Neutrophil (primary cell): Measurements from ENCODE around the gene PAM16.

Experiments used
- H3K27ac ChIP-seq: fragments of 200-600 bp; sonication (generic); 2 replicates; pipeline ENCODE4 v1.5.1; 2016; ENCODE audit warnings: mild to moderate bottlenecking, moderate library complexity
- H3K27me3 ChIP-seq: fragments of 200-600 bp; sonication (generic); 2 replicates; pipeline ENCODE4 v1.6.0; 2016; ENCODE audit warnings: mild to moderate bottlenecking
- H3K36me3 ChIP-seq: fragments of 200-600 bp; sonication (generic); 2 replicates; pipeline ENCODE4 v1.5.1; 2017
- H3K4me1 ChIP-seq, 2 experiments: fragments of 200-600 bp in 1 of 2; sonication (generic) in 1 of 2; 1 replicate in 1 of 2; 2 replicates in 1 of 2; pipeline versions ENCODE4 v1.5.1 to v1.6.1; 2013 to 2016; ENCODE audit warnings: low read depth in 1 of 2, low read length in 1 of 2, mild to moderate bottlenecking in 1 of 2, moderate library complexity in 1 of 2; ENCODE audit not compliant: control insufficient read depth in 1 of 2, insufficient read depth in 1 of 2
- H3K4me3 ChIP-seq, 2 experiments: fragments of 200-600 bp in 1 of 2; sonication (generic) in 1 of 2; 1 replicate in 1 of 2; 2 replicates in 1 of 2; pipeline ENCODE4 v1.5.1; 2013 to 2016; ENCODE audit warnings: low read depth in 1 of 2, low read length in 1 of 2, mild to moderate bottlenecking in 1 of 2, moderate library complexity in 1 of 2
- H3K9me3 ChIP-seq: fragments of 200-600 bp; sonication (generic); 2 replicates; pipeline ENCODE4 v1.5.1; 2016
- CTCF ChIP-seq: fragments of 200-600 bp; sonication (generic); IDR thresholded peaks from 2 replicates; pipeline ENCODE4 v1.5.1; 2016; ENCODE audit warnings: antibody characterized with exemption

The PAM16 gene

GRCh38 chr16:4293822-4294457, 57.2 kb downstream of the PAM16 start:
- Histone ChIP-seq H3K27ac (no peak overlapping the region), H3K36me3 (no peaks in the 10 kb centered on the region)
- no peak for TF ChIP-seq CTCF

GRCh38 chr16:4293181-4293716, 57.9 kb downstream of the PAM16 start:
- Histone ChIP-seq H3K27ac (no peak overlapping the region), H3K36me3 (no peaks in the 10 kb centered on the region), H3K4me1 (peaks cover 4% of the 10 kb centered on the region in 2 experiments), H3K9me3 (no peaks in the 10 kb centered on the region), H3K4me3 (no peak overlapping the region), H3K27me3 (peaks cover 30% of the 10 kb centered on the region)
- no peak for TF ChIP-seq CTCF

More at GRCh38 chr16:4293822-4294457, 57.2 kb downstream of the PAM16 start:
- Histone ChIP-seq H3K4me1 (no peaks in the 10 kb centered on the region), H3K9me3 (no peaks in the 10 kb centered on the region), H3K4me3 (no peak overlapping the region), H3K27me3 (peaks cover 30% of the 10 kb centered on the region)

- H3K36me3 ChIP-seq, result no peaks in the 10 kb centered on the region
- H3K9me3 ChIP-seq, result no peaks in the 10 kb centered on the region
- no peak overlapping the region for H3K4me3 ChIP-seq
- H3K27ac ChIP-seq, result no peak overlapping the region
- TF ChIP-seq CTCF, result no peak
- H3K4me1 ChIP-seq, result peaks cover 6 to 7% of the 10 kb centered on the region in 2 experiments
- peaks cover 30% of the 10 kb centered on the region for H3K27me3 ChIP-seq
Measured at GRCh38 chr16:4291699-4292098, 59.4 kb downstream of the PAM16 start.
